GM21367 (cell line): ENCODE results near the gene TRAF7.
"Not testable (repeated sequence)": the region's sequence is repeated elsewhere in the genome, so short reads cannot be mapped to it uniquely, and the experiment has no call there.

ENCODE experiments used
- ATAC-seq: cut with Tn5 transposase; IDR thresholded peaks from one replicate; pipeline ENCODE4 v1.9.1; 2021; ENCODE audit not compliant: unreplicated experiment

Gene TRAF7

DNA sequence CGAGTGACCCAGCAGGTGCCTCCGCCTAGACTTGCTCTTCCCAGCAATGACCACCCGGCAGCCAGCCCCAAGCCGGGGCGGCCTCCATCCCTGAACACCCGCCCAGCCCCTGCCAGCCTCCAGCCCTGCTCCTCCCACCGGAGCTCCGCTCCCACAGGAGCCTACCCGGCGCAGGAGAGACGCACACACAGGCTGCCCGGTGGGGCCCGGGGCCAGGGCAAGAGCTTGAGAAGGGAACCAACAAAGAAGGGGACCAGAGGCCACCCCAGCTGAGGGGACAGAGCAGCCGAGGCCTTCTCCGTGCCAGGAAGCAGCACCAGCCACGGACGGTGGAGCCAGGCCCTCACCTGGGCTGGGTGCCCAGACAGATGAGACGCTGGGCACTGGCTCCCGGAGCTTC, 33.7 kb upstream of the TRAF7 start:
- no peak for ATAC-seq

DNA sequence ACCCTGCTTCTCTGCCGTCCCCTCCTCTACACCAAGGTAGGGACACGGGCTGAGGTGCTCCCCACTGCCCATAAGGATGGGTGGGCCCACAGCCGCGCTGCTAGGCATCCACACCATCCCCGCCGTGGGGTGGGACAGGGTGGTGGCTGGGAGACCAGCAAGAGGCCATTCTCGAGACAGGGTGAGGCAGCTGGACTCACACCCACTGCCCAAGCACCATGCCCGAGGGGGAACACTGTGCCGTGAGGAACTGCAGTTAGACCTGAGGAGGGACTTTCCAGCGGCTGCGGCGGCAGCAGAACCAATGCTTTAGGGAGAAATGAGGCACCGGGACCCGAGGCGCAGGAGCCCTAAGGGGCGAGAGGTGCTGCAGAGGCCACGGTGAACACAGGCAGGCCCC, 33.2 kb upstream of the TRAF7 start:
- ATAC-seq: no peak

DNA sequence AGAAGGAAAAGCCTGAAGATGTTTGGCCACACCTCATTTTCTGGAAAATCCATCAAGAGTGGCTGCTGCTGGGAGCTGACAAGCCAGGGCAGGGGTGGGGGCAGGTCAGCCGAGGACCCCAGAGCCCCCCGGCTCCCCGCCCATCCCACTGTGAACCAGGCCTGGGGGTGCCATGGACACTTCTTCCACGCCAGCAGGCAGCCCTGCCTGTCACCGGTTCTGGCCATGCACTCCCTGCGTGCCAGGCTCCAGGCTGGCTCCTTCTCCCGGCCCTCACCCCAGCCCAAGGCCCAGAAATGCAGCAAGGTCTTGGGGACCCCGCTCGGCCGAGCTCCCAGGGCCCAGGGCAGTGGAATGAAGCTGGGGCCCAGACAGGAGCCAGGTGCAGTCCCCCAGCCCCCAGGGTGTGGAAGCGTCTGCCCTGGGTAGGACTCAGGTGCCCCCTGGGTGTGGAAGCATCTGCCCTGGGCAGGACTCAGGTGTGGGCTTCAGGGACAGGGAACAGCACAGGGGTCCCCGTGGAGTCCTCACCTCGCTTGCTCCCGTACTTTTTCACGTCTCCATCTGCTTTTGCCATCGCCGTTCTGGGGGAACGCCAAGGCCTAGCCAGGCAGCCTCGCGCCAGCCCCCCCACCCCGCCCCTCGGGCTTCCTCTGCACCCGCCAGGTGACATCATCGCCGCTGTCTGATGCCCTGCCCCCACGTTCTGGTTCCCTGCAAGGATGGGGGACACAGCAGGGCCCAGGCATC, 32.5 kb upstream of the TRAF7 start:
- ATAC-seq: not testable (repeated sequence)

DNA sequence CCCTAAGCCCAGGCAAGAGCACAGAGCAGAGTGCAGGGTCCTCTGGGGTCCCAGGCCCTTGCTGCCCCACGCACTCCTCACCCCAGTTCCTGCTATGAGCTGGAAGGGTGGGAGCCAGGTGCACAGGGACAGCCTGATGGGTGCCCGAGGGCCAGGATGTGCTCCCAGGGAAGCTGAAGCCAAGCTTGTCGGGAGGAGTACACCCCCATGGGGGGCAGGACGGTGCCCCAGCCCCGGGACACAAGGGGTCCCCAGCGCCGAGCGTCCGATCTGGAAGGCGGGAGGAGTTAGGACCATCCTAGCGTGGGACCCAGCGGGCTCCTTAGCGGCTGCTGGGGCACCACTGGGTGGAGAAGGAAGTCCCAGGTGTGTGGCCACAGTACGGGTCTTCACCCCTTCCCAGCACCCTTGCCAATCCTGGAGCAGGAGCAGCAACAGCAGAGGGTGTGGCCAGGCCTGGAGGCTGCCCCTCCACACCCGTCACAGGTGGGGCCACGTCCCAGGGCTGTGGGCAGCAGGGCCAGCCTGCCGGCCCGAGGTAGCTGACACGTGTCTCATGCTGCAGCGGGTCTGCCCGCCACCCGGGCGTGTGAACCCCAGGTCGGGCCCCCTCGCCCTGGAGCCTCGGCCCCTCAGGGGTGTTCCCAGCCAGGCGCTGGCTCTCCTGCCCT, 31.7 kb upstream of the TRAF7 start:
- not testable (repeated sequence) for ATAC-seq

DNA sequence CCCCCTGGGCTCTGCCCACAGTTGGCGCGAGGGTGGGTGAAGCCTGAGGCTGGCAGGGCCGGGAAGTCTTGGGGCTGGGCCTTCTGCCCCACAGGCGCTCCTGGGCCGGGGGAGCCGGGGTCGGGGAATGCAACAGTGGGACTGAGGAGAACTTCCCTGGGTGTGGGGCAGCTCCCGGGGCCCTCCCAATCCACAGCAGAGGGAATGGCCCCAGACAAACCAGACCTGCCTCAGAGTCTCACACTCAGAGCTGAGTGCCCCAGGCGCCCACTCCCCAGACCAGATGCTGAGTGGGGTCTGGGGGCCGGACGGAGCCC, 31.2 kb upstream of the TRAF7 start:
- ATAC-seq: not testable (repeated sequence)

DNA sequence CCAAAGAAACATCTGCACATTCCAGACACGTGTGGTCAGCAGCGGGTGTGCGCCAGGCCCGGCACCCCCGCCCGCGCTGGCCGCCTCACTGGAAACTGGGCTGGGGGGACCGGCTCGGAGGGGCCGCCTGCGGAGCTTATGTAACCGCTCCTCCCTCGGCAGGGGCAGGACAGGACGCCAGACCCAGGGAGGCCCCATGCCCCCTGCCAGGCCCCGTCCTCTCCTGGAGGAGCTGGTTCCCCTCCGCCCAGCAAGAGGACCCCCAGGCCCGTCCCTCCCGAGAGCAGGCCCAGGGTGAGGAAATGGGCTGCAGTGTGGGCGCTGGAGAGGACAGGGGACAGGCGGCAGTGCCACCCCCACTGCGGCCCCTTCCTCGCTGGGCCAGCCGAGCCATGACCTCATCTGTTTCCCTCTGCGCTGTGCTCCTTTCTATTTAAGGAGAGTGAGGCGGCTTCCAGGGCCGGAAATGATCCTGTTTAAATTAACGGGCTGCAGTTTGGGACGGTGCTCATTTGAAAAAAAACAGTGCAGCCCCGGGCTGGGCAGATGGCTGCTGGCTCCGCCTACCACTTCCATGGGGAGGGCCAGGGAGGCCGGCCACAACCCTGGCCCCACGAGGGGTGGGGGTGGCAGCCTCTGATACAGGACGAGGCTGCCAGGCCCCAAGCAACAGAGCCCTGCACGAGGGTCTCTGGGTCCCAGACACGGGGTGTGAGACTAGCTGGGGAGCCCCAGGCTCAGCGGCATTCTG, 30.7 kb upstream of the TRAF7 start:
- ATAC-seq: not testable (repeated sequence)

DNA sequence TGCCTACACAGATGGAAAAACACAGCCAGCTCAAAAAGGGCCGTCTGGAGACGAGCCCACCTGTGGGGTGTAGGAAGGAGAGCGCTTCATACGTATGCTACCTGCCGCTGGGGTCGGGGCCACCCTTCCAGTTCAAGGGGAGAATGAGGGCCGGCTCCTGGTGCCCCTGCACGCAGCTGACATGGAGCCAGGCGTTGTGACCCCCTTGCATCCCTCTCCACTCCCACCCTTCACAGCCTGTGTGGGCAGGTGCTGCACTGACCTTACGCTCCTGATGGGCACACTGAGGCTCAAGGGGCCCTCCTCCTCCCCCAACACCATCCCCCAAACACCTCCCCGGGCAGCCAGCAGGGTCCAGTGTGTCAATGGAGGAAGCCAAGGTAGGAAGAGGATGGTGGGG, 30.0 kb upstream of the TRAF7 start:
- not testable (repeated sequence) for ATAC-seq

DNA sequence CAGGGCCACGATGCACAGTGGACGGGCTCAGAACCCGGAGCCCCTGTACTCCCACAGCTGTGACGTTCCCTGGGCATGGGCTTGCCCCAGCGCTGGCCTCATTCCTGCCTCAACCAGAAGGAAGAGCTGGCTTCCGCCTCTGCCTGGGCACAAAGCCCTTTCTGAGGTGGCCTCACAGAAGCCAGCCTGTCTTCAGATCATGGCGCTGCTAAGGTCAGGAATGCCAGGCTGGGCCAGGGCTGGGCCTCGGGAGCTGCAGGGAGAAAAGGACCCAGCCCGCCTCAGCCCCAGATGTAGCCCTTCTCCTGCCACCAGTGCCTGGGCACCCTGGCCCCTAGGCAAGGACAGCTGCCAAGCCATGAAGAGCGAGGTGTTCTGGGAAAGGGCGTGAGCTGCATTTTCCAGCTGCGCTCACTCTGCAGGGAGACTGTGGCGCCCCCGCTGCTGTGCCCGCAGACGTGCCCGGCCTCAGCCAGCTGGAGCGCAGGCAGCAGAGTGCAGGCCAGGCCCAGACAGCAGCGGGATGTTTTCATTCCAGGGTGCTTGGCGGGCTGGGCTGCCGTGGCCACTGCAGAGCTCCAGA, 29.3 kb upstream of the TRAF7 start:
- not testable (repeated sequence) for ATAC-seq

DNA sequence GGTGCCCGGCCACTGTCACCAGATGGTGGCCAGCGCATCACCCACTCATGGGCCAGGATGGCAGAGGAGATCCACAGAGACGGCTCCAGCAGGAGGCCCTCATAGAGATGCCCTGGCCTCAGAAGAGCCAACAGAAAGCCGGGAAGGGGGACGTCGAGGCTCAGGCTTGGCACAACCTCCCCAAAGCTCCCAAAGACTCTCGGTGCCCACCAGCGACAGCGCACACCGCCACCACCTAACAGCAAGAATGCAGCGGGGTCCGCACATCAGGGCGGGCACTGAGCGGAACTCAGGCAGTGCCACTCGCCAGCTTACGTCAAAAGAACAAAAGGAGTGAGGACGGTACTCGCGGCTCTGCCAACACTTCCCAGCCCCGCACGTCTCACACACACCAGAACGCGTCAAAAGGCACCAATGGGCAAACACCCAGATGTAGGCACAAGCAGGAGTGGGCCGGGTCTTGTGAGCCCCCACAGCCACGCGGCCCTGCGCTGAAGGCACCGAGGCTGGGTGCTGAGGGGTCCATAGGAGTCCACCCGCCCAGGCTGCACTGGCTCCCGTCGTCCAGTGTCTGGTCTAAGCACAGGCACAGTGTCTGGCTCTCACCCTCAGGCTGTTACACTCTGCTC, 28.5 kb upstream of the TRAF7 start:
- not testable (repeated sequence) for ATAC-seq

DNA sequence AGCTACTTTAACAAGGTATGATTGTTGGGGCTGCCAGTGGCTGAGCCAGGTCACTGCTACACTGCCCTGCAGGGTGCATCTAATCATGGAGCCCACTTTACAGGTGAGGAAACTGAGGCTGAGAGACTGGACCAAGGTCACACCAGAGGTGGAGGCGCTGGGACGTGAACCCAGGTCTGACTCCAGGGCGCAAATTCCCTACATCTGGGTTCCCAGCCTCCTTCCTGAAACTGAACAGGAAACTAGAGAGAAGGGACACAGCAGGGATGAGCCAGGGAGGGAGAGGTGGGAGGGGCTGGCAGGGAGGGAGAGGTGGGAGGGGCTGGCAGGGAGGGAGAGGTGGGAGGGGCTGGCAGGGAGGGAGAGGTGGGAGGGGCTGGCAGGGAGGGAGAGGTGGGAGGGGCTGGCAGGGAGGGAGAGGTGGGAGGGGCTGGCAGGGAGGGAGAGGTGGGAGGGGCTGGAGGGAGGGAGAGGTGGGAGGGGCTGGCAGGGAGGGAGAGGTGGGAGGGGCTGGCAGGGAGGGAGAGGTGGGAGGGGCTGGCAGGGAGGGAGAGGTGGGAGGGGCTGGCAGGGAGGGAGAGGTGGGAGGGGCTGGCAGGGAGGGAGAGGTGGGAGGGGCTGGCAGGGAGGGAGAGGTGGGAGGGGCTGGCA, 27.8 kb upstream of the TRAF7 start:
- not testable (repeated sequence) for ATAC-seq

DNA sequence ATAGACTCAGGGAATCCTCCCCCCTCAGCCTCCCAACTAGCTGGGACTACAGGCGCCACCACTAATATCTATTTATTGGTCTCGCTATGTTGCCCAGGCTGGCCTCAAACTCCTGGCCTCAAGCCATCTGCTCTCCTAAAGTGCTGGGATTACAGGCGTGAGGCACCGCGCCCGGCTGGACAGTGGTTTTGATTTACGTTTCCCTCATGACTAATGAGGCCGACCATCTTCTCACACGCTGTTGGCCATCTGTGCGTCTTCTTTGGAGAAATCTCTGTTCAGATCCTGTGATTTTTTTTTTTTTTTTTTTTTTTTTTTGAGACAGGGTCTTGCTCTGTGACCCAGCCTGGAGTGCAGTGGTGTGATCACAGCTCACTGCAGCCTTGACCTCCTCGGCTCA, 26.3 kb upstream of the TRAF7 start:
- ATAC-seq: not testable (repeated sequence)

DNA sequence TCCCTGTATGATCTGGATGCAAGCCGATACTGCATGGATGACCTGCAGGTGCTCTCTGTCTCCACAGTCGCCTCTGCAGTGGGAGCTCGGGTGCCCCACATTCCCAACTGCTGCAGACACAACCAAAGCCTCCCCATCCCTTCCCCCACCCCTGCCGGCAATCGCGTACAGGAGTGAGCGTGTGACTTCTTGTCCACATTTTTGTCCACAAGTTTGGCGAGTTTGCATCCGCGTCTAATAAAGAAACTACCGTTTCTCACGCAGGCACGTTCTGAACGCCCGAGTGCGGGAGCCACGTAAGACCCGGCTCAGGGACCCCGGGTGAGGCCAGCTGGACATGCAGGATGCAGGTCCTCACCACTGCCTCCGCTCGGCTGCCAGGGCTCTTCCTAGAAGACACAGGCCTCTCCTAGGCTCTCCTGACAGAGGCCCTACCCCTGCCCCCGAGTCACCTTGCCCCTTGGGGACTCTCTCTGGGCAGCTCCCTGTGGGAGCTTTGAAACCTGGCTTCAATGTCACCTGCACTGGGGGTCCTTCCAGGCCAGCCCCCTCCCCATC, 25.6 kb upstream of the TRAF7 start:
- not testable (repeated sequence) for ATAC-seq

DNA sequence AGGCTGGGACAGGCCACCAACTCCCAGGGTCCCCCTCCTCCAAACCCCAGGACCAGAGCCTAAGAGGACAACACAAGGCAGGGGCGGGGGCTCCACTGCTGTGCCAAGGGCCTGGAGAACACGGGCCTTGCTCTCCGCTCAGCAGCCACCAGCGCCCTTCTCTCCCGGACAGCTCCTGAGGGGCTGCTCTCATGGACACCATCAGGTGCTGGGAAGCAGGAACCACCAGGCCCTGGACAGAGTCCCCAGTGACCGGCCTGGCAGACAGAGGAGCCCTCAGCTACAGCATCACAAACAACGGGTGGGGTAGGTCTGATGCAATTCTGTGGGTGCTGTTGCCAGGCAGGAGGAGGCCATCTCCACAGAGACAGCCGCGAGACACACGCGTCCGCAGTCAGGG, 21.8 kb upstream of the TRAF7 start:
- not testable (repeated sequence) for ATAC-seq

DNA sequence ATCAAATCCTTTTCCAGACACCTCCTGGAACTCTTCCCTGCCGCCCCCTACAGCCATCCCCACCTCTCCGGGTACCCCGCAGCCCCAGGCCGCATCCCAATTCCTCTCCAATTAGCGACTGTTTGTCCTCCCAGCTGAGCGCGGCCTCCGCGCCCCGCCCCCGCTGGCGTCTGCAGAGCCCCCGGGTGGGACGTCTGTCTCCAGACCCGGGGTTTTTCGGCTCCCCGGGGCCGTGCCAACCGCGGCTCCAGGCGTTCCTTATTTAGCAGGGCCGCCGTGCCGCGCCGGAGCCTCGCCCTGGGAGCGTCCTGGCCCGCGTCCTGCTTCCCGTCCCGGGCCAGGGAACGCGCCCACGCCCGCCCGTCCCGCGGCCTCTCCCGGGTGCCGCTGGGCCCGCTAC, 20.5 kb upstream of the TRAF7 start:
- ATAC-seq: not testable (repeated sequence)

DNA sequence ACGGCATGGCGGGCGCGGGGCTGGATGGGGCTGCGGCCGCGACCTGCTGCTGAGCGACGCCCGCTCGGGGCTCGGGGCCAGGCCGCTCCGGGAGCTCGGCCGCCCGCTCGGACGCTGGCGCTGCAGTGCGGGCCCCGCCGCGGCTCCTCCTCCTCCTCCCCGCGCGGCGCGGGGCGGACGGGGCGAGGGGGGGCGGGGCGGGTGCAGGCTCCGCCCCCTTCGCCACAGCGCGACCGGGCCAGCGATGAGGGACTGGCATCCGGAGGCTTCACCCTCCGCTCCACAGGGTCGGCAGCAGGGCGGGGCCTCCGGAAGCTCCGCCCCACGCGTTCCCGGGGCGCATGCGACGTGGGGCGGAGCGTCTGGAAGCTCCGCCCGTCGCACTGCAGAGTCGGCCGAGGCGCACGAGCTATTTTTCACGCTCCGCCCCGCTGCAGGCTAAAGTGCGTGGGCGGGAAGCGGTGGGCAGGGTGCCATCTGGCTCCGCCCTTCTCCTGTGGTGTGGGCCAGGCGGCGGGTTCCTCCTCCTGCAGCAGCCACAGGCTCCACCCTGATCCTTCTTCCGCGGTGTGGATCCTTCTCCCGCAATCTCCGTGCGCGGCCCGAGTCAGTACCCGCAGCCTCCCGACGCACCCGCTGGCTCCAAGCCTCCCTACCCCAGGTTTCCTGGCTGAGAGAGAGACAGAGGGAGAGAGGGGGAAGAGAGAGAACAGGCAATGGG, 19.7 kb upstream of the TRAF7 start, which contains the start of gene PKD1:
TSS of gene PKD1 (minus strand) at position 129 of the 721 bp plus-strand sequence. CDS start 209 bp downstream, outside the sequence.
- not testable (repeated sequence) for ATAC-seq

DNA sequence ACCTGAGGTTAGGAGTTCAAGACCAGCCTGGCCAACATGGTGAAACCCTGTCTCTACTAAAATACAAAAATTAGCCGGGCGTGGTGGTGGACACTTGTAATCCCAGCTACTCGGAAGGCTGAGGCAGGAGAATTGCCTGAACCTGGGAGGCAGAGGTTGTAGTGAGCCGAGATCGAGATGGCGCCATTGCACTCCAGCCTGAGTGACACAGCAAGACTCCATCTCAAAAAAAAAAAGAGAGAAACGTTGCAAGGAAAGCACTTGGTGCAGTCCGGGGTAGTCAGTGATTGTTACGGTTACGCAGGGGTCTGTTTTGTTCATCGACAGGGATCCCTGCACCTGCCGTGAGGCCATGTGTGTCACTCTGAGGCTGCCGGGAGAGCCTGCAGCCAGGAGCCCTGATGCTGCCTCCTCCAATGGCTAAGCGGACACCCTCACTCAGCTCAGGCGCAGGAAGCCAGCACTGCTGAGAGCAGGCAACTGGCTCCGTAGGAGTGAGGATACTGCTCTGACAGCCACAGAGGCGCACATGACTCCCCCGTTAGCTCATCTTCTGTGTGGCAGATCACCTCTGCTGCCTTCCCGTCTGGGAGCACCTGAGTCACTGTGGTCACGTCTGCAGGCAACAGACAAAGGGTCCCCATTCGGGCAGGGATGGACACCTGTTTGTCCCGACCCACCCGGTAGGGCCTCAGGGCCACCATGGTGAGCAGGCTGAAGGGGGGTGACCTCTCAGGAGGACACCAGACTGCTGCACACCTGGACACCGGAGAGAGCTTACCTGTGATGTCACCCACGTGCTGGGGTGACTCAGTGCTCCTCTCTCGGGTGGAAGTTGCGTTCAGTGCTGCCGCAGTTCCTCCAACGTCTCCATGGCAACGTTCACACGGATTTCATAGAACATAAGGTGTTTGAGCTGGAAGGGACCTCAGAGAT, 12.4 kb upstream of the TRAF7 start:
- no peak for ATAC-seq

DNA sequence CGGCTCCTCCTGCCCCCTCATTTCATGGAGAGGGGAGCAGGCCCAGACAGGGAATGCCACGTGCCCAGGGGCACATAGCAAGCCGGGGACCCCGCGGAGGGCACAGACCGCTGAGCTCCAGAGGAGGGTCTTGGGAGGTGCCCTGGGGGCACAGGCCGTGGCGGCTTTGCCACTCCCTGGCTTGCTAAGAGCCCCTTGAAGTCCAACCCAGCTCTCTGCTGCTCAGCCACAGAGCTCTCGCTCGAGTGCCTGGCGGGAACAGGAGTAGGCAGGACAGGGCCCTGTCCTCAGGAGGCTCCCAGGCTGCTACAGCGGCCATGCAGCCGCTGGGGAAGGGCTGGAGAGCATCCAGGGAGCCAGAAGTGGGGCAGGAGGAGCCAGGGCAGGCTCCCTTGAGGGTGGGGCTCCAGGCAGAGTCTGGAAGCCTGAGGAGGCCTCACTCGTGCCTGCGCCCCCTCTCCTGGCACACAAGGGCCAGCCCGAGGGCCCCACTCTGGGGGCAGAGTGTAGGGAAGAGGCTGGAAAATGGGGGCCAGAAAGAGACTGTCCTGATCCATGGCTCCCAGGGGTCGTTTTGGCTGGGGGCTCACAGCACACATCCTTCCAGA, 11.6 kb upstream of the TRAF7 start:
- no peak for ATAC-seq

DNA sequence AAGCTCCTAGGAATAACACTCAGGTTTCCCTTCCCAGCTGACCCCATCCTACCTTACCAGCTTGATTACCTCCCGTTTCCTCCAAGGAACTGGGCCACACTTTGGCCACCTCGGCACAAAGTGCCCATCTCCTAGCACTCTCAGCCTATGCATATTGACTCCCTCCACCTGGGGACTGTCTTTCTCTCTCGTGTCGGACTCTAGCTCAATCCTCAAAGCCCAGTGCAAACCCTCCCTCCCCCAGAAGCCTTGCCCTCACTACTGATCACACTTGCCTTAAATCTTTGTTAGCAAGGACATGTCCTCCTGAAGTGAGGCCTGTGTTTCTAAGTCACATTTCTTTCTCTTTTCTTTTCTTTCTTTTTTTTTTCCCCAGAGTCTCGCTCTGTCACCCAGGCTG, 9.7 kb upstream of the TRAF7 start:
- no peak for ATAC-seq
